HL-60 (cell line): ENCODE results near the gene HORMAD2.

Experiments
- DNase-seq, 2 experiments: peaks; one replicate each; pipeline ENCODE4 v3.0.0-alpha.2; 2010 to 2020; ENCODE audit warnings: low read depth in 1 of 2, low spot score in 1 of 2
- H3K27ac ChIP-seq: fragments of 250-450 bp; sonication (Bioruptor Pico); replicated peaks from 2 replicates; pipeline ENCODE4 v1.5.1; 2020; ENCODE audit warnings: mild to moderate bottlenecking, moderate library complexity
- H3K27me3 ChIP-seq: fragments of 250-450 bp; sonication (Bioruptor Pico); 2 replicates; pipeline ENCODE4 v1.5.1; 2021; ENCODE audit warnings: mild to moderate bottlenecking, moderate library complexity; ENCODE audit not compliant: insufficient read depth, poor library complexity, severe bottlenecking
- H3K4me3 ChIP-seq: replicated peaks from 2 replicates; pipeline ENCODE4 v1.5.1; 2011; ENCODE audit warnings: mild to moderate bottlenecking, control low read depth, low read length; ENCODE audit not compliant: insufficient read depth
- CTCF ChIP-seq: IDR thresholded peaks from one replicate; pipeline ENCODE4 v1.5.1; 2011; ENCODE audit warnings: low read length, control low read depth, inconsistent platforms; ENCODE audit not compliant: insufficient read depth
- GABPA ChIP-seq: IDR thresholded peaks from 2 replicates; pipeline ENCODE4 v1.6.1; 2012; ENCODE audit warnings: low read depth
- POLR2AphosphoS5 ChIP-seq: IDR thresholded peaks from 2 replicates; pipeline ENCODE4 v1.6.1; 2012; ENCODE audit warnings: low read depth
- REST ChIP-seq: IDR thresholded peaks from 2 replicates; pipeline ENCODE4 v1.6.1; 2012; ENCODE audit warnings: low read depth; ENCODE audit not compliant: insufficient replicate concordance
- SPI1 ChIP-seq: IDR thresholded peaks from 2 replicates; pipeline ENCODE4 v1.6.1; 2012; ENCODE audit warnings: low read depth, mild to moderate bottlenecking, borderline replicate concordance
- long read RNA-seq: library from polyadenylated mRNA; unstranded; transcript quantifications from one replicate; pipeline ENCODE4 v2.0.0, GENCODE V29; 2020

Gene HORMAD2
- long read RNA-seq = 0 reads

- H3K27me3 ChIP-seq = peaks cover 4% of the 10 kb centered on the region
- H3K27ac ChIP-seq = no peak within 1 kb of the TSS
- no peak within 1 kb of the TSS for H3K4me3 ChIP-seq
- TF ChIP-seq POLR2AphosphoS5 (no peak), SPI1 (no peak), CTCF (no peak), REST (no peak), GABPA (no peak)
- no peak for DNase-seq
Measured at GRCh38 chr22:30079952-30080533, at the start of gene HORMAD2. HORMAD2 (plus strand) TSS chr22:30080464; CDS start chr22:30093953, 13,489 bp downstream.

GRCh38 chr22:30031328-30031727 lies 48.9 kb upstream of the HORMAD2 start:
- no peaks in the 10 kb centered on the region for H3K27me3 ChIP-seq
- TF ChIP-seq POLR2AphosphoS5 = no peak
- H3K4me3 ChIP-seq = no peak overlapping the region
- H3K27ac ChIP-seq = no peak overlapping the region
- no peak for DNase-seq

- Histone ChIP-seq H3K4me3 (no peak overlapping the region), H3K27ac (no peak overlapping the region), H3K27me3 (no peaks in the 10 kb centered on the region)
- DNase-seq = peak in 1 of 2 experiments; percentile 36
- TF ChIP-seq GABPA = no peak
- TF ChIP-seq POLR2AphosphoS5 = no peak
- no peak for TF ChIP-seq CTCF
- TF ChIP-seq SPI1 = peak; percentile 70; the same call in 1 of the 2 replicates
Measured at GRCh38 chr22:30031764-30032455, 48.4 kb upstream of the HORMAD2 start.

GRCh38 chr22:30033137-30033536 lies 47.1 kb upstream of the HORMAD2 start:
- H3K4me3 ChIP-seq = no peak overlapping the region
- H3K27me3 ChIP-seq = no peaks in the 10 kb centered on the region
- no peak for TF ChIP-seq CTCF
- peak; percentile 93 for TF ChIP-seq SPI1
- DNase-seq = peak; percentile 53 to 81
- peak overlapping the region; percentile 35 for H3K27ac ChIP-seq

GRCh38 chr22:30033901-30034300 lies 46.4 kb upstream of the HORMAD2 start:
- Histone ChIP-seq H3K4me3 (no peak overlapping the region), H3K27me3 (no peaks in the 10 kb centered on the region), H3K27ac (no peak overlapping the region)
- peak in 1 of 2 experiments; percentile 57 for DNase-seq
- no peak for TF ChIP-seq GABPA
- no peak for TF ChIP-seq POLR2AphosphoS5
- TF ChIP-seq SPI1 = no peak
- no peak for TF ChIP-seq CTCF
- TF ChIP-seq REST = no peak
